GM12878 (cell line): ENCODE measurements around the gene PCSK6. TPM values are rescaled to one million over a fixed set of nuclear protein-coding genes. Genes with fewer than 3 reads are reported as not detected.

Experiments
- ATAC-seq: fragments of 200-7000 bp; cut with Tn5 transposase; 3 replicates; pipeline ENCODE4 v1.9.1; 2020; ENCODE audit warnings: mild to moderate bottlenecking, moderate library complexity
- BruUV-seq: library from RNA; stranded (reverse); fragments of 400-500 nt; replicated peaks from 2 replicates; lab custom pipeline; 2021; lab: Mats Ljungman, UMichigan
- CTCF ChIA-PET: fragments of 300-600 bp; sonication (Branson Sonifier 250); formaldehyde crosslinking; extraction: SDS; loops from one replicate; lab custom pipeline; 2021; ENCODE audit warnings: inconsistent platforms; lab: Yijun Ruan, JAX
- POLR2A ChIA-PET: fragments of 350-600 bp; formaldehyde crosslinking; extraction: SDS; loops from one replicate; lab custom pipeline; 2021; ENCODE audit warnings: inconsistent platforms; lab: Charles Lee
- RAD21 ChIA-PET: fragments of 300-600 bp; sonication (Branson Sonifier 250); formaldehyde crosslinking; loops from one replicate; lab custom pipeline; 2023; ENCODE audit warnings: antibody characterized with exemption; ENCODE audit not compliant: unreplicated experiment; lab: Charles Lee
- SMC1A ChIA-PET: fragments of 300-600 bp; sonication (Branson Sonifier 250); formaldehyde crosslinking; loops from one replicate; lab custom pipeline; 2023; ENCODE audit not compliant: unreplicated experiment, uncharacterized antibody; lab: Charles Lee
- DNase-seq: peaks from one replicate; pipeline ENCODE4 v3.0.0-alpha.2; 2011; ENCODE audit warnings: low read depth, low spot score
- FAIRE-seq: peaks from 3 replicates; lab custom pipeline; 2011; peaks lifted over from hg19 to GRCh38; lab: Jason Lieb, UNC
- H2AFZ ChIP-seq: 2 replicates; pipeline ENCODE4 v1.6.0; 2011; ENCODE audit warnings: low read depth, low read length, control low read depth; ENCODE audit not compliant: control insufficient read depth
- H3K27ac ChIP-seq: 2 replicates; pipeline ENCODE4 v1.5.1; 2011; ENCODE audit warnings: control low read depth; ENCODE audit not compliant: control insufficient read depth, insufficient read depth
- H3K27me3 ChIP-seq, 2 experiments: replicated peaks in 1 of 2; 2 replicates each; pipeline versions ENCODE4 v1.6.0 to v1.6.1; 2011; ENCODE audit warnings: low read length in 1 of 2; ENCODE audit not compliant: control insufficient read depth in 2 of 2, insufficient read depth in 2 of 2
- H3K36me3 ChIP-seq, 2 experiments: 2 replicates each; pipeline ENCODE4 v1.5.1; 2011; ENCODE audit warnings: low read length in 1 of 2; ENCODE audit not compliant: control insufficient read depth in 2 of 2, insufficient read depth in 2 of 2
- H3K4me1 ChIP-seq: 2 replicates; pipeline ENCODE4 v1.6.1; 2011; ENCODE audit warnings: mild to moderate bottlenecking, low read length, moderate library complexity, mixed read lengths; ENCODE audit not compliant: control insufficient read depth, insufficient read depth
- H3K4me2 ChIP-seq: 2 replicates; pipeline ENCODE4 v1.6.0; 2011; ENCODE audit warnings: control low read depth; ENCODE audit not compliant: control insufficient read depth, insufficient read depth
- H3K4me3 ChIP-seq: fragments of 200-600 bp; sonication (generic); 2 replicates; pipeline ENCODE4 v1.5.1; 2016
- H3K79me2 ChIP-seq: 2 replicates; pipeline ENCODE4 v1.6.0; 2011; ENCODE audit warnings: low read length; ENCODE audit not compliant: control insufficient read depth, insufficient read depth
- H3K9ac ChIP-seq: 2 replicates; pipeline ENCODE4 v1.8.0; 2011; ENCODE audit warnings: low read length, control low read depth, mixed read lengths; ENCODE audit not compliant: control insufficient read depth, insufficient read depth
- H3K9me3 ChIP-seq: replicated peaks from 3 replicates; pipeline ENCODE4 v1.5.1; 2011; ENCODE audit warnings: mild to moderate bottlenecking, low read length; ENCODE audit not compliant: control insufficient read depth, insufficient read depth
- H4K20me1 ChIP-seq: 2 replicates; pipeline ENCODE4 v1.6.0; 2011; ENCODE audit not compliant: control insufficient read depth, insufficient read depth
- ATF7 ChIP-seq: fragments of 450-650 bp; IDR thresholded peaks from 2 replicates; pipeline ENCODE4 v1.6.1; 2016; ENCODE audit warnings: low read depth, mild to moderate bottlenecking
- CREM ChIP-seq: IDR thresholded peaks from 2 replicates; pipeline ENCODE4 v1.6.1; 2014; ENCODE audit warnings: antibody characterized with exemption, low read depth
- EED ChIP-seq: sonication (generic); IDR thresholded peaks from 2 replicates; pipeline ENCODE4 v1.6.1; 2016; ENCODE audit warnings: antibody characterized with exemption, low read depth
- FOXM1 ChIP-seq: IDR thresholded peaks from 2 replicates; pipeline ENCODE4 v1.6.1; 2012; ENCODE audit warnings: low read depth, mild to moderate bottlenecking, inconsistent platforms, low read length, moderate library complexity
- NR2F1 ChIP-seq: fragments of 450-650 bp; conservative IDR thresholded peaks from 2 replicates; pipeline ENCODE4 v1.6.1; 2017; ENCODE audit warnings: mild to moderate bottlenecking
- SMC3 ChIP-seq: IDR thresholded peaks from 2 replicates; pipeline ENCODE4 v1.6.1; 2011; ENCODE audit warnings: low read length, improper control_type of control experiment, borderline replicate concordance
- ZSCAN29 ChIP-seq: fragments of 450-650 bp; IDR thresholded peaks from 2 replicates; pipeline ENCODE4 v1.6.1; 2017; ENCODE audit warnings: mild to moderate bottlenecking, moderate library complexity
- WGBS: methylation state at CpG from one replicate; pipeline ENCODE4 v1.1.6; 2016; ENCODE audit warnings: low lambda C conversion rate; ENCODE audit not compliant: insufficient replicate concordance, insufficient coverage; ENCODE audit errors: missing lambda C conversion rate; 5-methylcytosine and 5-hydroxymethylcytosine counted together
- in situ Hi-C: fragments of 300-500 bp; cut with MboI; formaldehyde crosslinking; loops from 9 replicates; pipeline ENCODE4 v1.14.3; 2018; ENCODE audit warnings: mixed read lengths
- intact Hi-C: fragments of 100-400 bp; cut with micrococcal nuclease; formaldehyde crosslinking; loops from one replicate; pipeline ENCODE4 v1.14.2; 2022; ENCODE audit not compliant: unreplicated experiment
- polyA plus RNA-seq, 11 experiments: library from polyadenylated mRNA; depleted of rRNA in 4 of 11; unstranded in 6 of 11; stranded (reverse) in 5 of 11; fragments of >200 nt; fragmentation: Nextera tagmentation in 4 of 11; fragmentation: Illumina TruSeq in 1 of 11; extraction: Ambion mirVana in 4 of 11; extraction: Trizol in 1 of 11; gene quantifications; 1 replicate in 1 of 11; 2 replicates in 10 of 11; pipeline versions ENCODE4 v1.2.1 to v1.2.3, GENCODE V29; 2011 to 2016; ENCODE audit warnings: inconsistent platforms in 2 of 11, missing spikeins in 2 of 11, low read depth in 1 of 11
- total RNA-seq, 4 experiments: library from RNA; depleted of rRNA in 3 of 4; stranded (reverse); fragments of >200 nt in 3 of 4; fragmentation: Illumina TruSeq in 1 of 4; extraction: Trizol in 1 of 4; gene quantifications; 2 replicates each; pipeline versions ENCODE4 v1.2.1 to v1.2.3, GENCODE V29; 2013 to 2021
- TF ChIP-seq, protein P1 (sequence below): fragments of 450-650 bp; IDR thresholded peaks from 2 replicates; pipeline ENCODE4 v1.6.1; 2017; ENCODE audit warnings: mild to moderate bottlenecking, moderate library complexity

Gene PCSK6
- total and polyA plus RNA-seq, 10 of the 15 experiments (the other 5 are each of a cell fraction or from before 2014, with no cell fraction given) = 0.19 to 0.67 (median 0.25) TPM; not detected in 4

DNA sequence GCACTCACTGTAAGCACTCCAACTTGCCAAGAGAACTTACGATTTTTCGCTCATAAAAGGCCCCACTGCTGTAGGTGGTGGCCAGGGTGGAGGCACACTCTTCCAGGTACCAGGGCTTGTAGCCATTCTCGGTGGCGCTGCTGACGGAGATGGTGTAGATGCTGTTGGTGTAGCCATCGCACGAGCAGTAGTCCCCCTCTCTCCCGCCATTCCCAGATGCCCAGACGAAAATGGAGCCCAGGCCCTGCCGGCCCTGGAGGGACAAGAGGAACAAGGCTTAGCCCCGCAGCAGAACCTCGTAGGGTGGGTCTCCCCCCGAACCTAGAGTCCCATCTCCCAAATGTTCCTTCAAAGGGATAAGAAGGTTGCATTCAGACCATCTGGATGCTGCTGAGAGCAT is 96.3 kb downstream of the PCSK6 start:
- POLR2A ChIA-PET = no interaction called here
- no peak for FAIRE-seq

DNA sequence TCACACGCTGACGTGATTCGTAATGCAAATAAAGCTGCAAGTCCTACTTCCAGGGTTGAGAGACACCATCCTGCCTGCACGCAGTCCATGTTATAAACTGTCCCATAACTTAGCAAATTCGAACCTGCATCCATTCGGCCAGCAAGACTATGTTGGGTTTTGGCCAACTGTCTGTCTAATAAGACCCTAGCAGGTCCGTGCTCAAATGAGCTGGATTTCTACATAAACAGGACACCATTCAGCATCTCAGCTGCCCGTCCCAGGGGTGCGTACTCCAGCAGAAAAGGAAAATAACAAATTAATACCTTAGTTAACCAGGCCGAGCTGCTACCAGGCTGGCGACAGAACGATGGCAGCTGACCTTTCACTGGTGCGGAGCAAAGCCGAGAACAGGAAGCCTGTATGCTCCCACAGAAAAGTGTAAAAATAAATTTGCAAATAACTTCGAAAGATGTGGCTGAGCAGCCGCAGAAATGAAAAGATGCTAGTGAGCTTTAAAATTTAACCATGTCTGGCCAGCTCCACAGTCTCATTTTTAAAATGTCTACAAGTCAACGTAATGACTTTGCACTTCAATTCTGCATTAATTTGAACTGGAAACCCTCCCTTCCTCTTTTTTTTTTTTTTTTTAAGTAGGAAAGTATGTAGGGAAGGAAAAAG is 97.4 kb downstream of the PCSK6 start:
- Histone ChIP-seq H3K79me2 (no peaks in the 10 kb centered on the region), H3K9me3 (no peaks in the 10 kb centered on the region), H3K36me3 (no peaks in the 10 kb centered on the region), H3K4me1 (peaks cover 3% of the 10 kb centered on the region), H3K4me3 (no peak overlapping the region), H3K27me3 (peaks cover 0 to 3% of the 10 kb centered on the region in 2 experiments; a peak in 3 of 4 replicates), H3K9ac (no peak overlapping the region), H4K20me1 (no peaks in the 10 kb centered on the region), H2AFZ (no peak overlapping the region), H3K4me2 (peak overlapping the region; percentile 62), H3K27ac (no peak overlapping the region)
- FAIRE-seq = no peak
- intact Hi-C loops = no loop called here
- no TSS peak for BruUV-seq
- ChIA-PET CTCF (interaction anchor here (0.6 kb wide), 1 partner anchor 110 kb away, joined by 3 read pairs; no protein-coding TSS in a partner anchor), RAD21 (no interaction called here), POLR2A (interaction anchor here (0.6 kb wide), 1 partner anchor 251 kb away, joined by 4 read pairs; no protein-coding TSS in a partner anchor), SMC1A (no interaction called here)
- peak; percentile 2 for DNase-seq
- in situ Hi-C loops = no loop called here
- ATAC-seq = no peak
- TF ChIP-seq NR2F1 = no peak
- TF ChIP-seq CREM = no peak
- no peak for TF ChIP-seq SMC3
- TF ChIP-seq, protein P1, sequence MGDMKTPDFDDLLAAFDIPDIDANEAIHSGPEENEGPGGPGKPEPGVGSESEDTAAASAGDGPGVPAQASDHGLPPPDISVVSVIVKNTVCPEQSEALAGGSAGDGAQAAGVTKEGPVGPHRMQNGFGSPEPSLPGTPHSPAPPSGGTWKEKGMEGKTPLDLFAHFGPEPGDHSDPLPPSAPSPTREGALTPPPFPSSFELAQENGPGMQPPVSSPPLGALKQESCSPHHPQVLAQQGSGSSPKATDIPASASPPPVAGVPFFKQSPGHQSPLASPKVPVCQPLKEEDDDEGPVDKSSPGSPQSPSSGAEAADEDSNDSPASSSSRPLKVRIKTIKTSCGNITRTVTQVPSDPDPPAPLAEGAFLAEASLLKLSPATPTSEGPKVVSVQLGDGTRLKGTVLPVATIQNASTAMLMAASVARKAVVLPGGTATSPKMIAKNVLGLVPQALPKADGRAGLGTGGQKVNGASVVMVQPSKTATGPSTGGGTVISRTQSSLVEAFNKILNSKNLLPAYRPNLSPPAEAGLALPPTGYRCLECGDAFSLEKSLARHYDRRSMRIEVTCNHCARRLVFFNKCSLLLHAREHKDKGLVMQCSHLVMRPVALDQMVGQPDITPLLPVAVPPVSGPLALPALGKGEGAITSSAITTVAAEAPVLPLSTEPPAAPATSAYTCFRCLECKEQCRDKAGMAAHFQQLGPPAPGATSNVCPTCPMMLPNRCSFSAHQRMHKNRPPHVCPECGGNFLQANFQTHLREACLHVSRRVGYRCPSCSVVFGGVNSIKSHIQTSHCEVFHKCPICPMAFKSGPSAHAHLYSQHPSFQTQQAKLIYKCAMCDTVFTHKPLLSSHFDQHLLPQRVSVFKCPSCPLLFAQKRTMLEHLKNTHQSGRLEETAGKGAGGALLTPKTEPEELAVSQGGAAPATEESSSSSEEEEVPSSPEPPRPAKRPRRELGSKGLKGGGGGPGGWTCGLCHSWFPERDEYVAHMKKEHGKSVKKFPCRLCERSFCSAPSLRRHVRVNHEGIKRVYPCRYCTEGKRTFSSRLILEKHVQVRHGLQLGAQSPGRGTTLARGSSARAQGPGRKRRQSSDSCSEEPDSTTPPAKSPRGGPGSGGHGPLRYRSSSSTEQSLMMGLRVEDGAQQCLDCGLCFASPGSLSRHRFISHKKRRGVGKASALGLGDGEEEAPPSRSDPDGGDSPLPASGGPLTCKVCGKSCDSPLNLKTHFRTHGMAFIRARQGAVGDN = no peak
- no peak for TF ChIP-seq ZSCAN29
- no peak for TF ChIP-seq ATF7
- TF ChIP-seq FOXM1 = no peak
- WGBS = 18% methylated on average over 17 of the region's 17 CpGs

More for the DNA sequence above, 96.3 kb downstream of the PCSK6 start:
- Histone ChIP-seq H3K4me3 (no peak overlapping the region), H3K27ac (no peak overlapping the region), H3K36me3 (no peaks in the 10 kb centered on the region), H3K9ac (no peak overlapping the region), H3K4me2 (no peak overlapping the region), H2AFZ (no peak overlapping the region), H3K79me2 (no peaks in the 10 kb centered on the region), H3K4me1 (peaks cover 3% of the 10 kb centered on the region), H3K27me3 (peaks cover 0 to 7% of the 10 kb centered on the region in 2 experiments; a peak in 3 of 4 replicates), H4K20me1 (no peaks in the 10 kb centered on the region), H3K9me3 (no peaks in the 10 kb centered on the region)
- ChIA-PET CTCF (no interaction called here), SMC1A (interaction anchor here (0.6 kb wide), 1 partner anchor 403 kb away, joined by 3 read pairs; no protein-coding TSS in a partner anchor), RAD21 (no interaction called here)
- 53% methylated on average over 13 of the region's 13 CpGs for WGBS
- TF ChIP-seq EED = no peak
- in situ Hi-C loops (no loop called here), intact Hi-C loops (no loop called here)
- no TSS peak for BruUV-seq
- ATAC-seq (no peak), DNase-seq (no peak)
